Measurements from ENCODE around the gene DNM3. TPM values are rescaled to one million over a fixed set of nuclear protein-coding genes. Genes with fewer than 3 reads are reported as not detected.

The DNM3 gene
- polyA plus RNA-seq, 1 of the 3 experiments (the other 2 are of a cell fraction), result 0.43 TPM

- ChIA-PET CTCF (interaction anchor here (0.9 to 1.9 kb wide), 2 partner anchors 10 to 259 kb away, joined by 3 to 8 read pairs; no protein-coding TSS in a partner anchor), POLR2A (no interaction called here)
- no peak for DNase-seq
- Histone ChIP-seq H3K4me2 (no peak overlapping the region), H2AFZ (ENCODE audit: low read depth) (no peak overlapping the region), H3F3A (replicated peaks; ENCODE audit: insufficient read depth) (no peaks in the 10 kb centered on the region), H3K79me2 (ENCODE audit: insufficient read depth) (no peaks in the 10 kb centered on the region), H3K36me3 (replicated peaks in 1 of 2; ENCODE audit: control insufficient read depth in 1 of 2, insufficient read depth in 2 of 2, low read length in 1 of 2) (no peaks in the 10 kb centered on the region), H3K9me2 (no peaks in the 10 kb centered on the region), H4K20me1 (ENCODE audit: insufficient read depth) (no peaks in the 10 kb centered on the region), H3K9ac (no peak overlapping the region), H3K27ac (ENCODE audit: low read depth in 2 of 2, low read length in 1 of 2) (no peak overlapping the region), H3K4me1 (ENCODE audit: control insufficient read depth in 1 of 2, insufficient read depth in 2 of 2, low read depth in 1 of 2, low read length in 1 of 2) (no peaks in the 10 kb centered on the region), H3K27me3 (ENCODE audit: insufficient read depth) (no peaks in the 10 kb centered on the region), H3K4me3 (ENCODE audit: low read depth in 2 of 2, low read length in 1 of 2) (no peak overlapping the region), H3K9me3 (no peaks in the 10 kb centered on the region)
- TF ChIP-seq NFIC (IDR thresholded peaks at IDR 0.05; ENCODE audit: borderline replicate concordance) (no peak), ZBTB33 (IDR thresholded peaks at IDR 0.05; ENCODE audit: borderline replicate concordance, low read depth) (no peak), MEF2A (IDR thresholded peaks at IDR 0.05; ENCODE audit: borderline replicate concordance, low read depth) (no peak), CTCF (IDR thresholded peaks at IDR 0.05) (no peak), GABPA (IDR thresholded peaks at IDR 0.05; ENCODE audit: low read depth) (no peak), POLR2AphosphoS5 (IDR thresholded peaks at IDR 0.05; ENCODE audit: low read depth, low read length) (no peak)
- 88% methylated on average over 1 of the region's 1 CpG for WGBS (ENCODE audit: low lambda C conversion rate)
These were observed 619.6 kb downstream of the DNM3 start for GRCh38 chr1:172460887-172461315.

Small RNA genes within 50 kb of the gene (small RNA-seq; reads per million reads assigned to genes)
- gene MIR199A2 (0 to 14.8 (median 6.2) reads per million in 7 experiments), gene RNU6-157P (0 reads per million in 7 experiments)

Other genes starting within 250 kb of the DNM3 start
- gene MYOCOS, start 219.3 kb upstream of the DNM3 start, polyA plus RNA-seq (2012; rRNA removed), result not detected in 2 replicates
- not detected in 2 replicates for gene MYOC, start 188.8 kb upstream of the DNM3 start, polyA plus RNA-seq (2012; rRNA removed)
- 2.5 and 3.3 TPM in 2 replicates for gene VAMP4, start 99.4 kb upstream of the DNM3 start, polyA plus RNA-seq (2012; rRNA removed)
- gene METTL13, start 59.8 kb upstream of the DNM3 start, polyA plus RNA-seq (2012; rRNA removed), result 32.7 and 41.2 TPM in 2 replicates